DND-41 (cell line): ENCODE measurements around the gene PFDN6.

ENCODE experiments used
- ATAC-seq: fragments of 200-7000 bp; cut with Tn5 transposase; 3 replicates; pipeline ENCODE4 v1.9.1; 2021; ENCODE audit warnings: low read depth; ENCODE audit not compliant: insufficient read depth
- DNase-seq: peaks from one replicate; pipeline ENCODE4 v3.0.0-alpha.2; 2020
- H2AFZ ChIP-seq: 2 replicates; pipeline ENCODE4 v1.6.0; 2012; ENCODE audit warnings: low read depth, low read length
- H3K27ac ChIP-seq: 2 replicates; pipeline ENCODE4 v1.5.1; 2012; ENCODE audit warnings: low read length, inconsistent platforms
- H3K27me3 ChIP-seq: fragments of 200-600 bp; sonication (generic); 2 replicates; pipeline ENCODE4 v1.6.0; 2012; ENCODE audit warnings: low read length, mild to moderate bottlenecking, inconsistent platforms; ENCODE audit not compliant: insufficient read depth, poor library complexity
- H3K36me3 ChIP-seq: 2 replicates; pipeline ENCODE4 v1.5.1; 2012; ENCODE audit warnings: low read length, inconsistent platforms; ENCODE audit not compliant: insufficient read depth
- H3K4me1 ChIP-seq: 2 replicates; pipeline ENCODE4 v1.5.1; 2012; ENCODE audit warnings: mild to moderate bottlenecking, low read length; ENCODE audit not compliant: insufficient read depth
- H3K4me2 ChIP-seq: 2 replicates; pipeline ENCODE4 v1.6.0; 2012; ENCODE audit warnings: mild to moderate bottlenecking, moderate library complexity, low read length, inconsistent platforms; ENCODE audit not compliant: insufficient read depth
- H3K4me3 ChIP-seq, 2 experiments: fragments of 200-600 bp in 1 of 2; shearing (Covaris generic) in 1 of 2; 2 replicates each; pipeline ENCODE4 v1.5.1; 2012 to 2016; ENCODE audit warnings: inconsistent platforms in 2 of 2, low read length in 2 of 2, mild to moderate bottlenecking in 2 of 2, low read depth in 1 of 2, moderate library complexity in 1 of 2
- H3K79me2 ChIP-seq: 2 replicates; pipeline ENCODE4 v1.6.0; 2012; ENCODE audit warnings: low read length, inconsistent platforms; ENCODE audit not compliant: insufficient read depth
- H3K9ac ChIP-seq: 2 replicates; pipeline ENCODE4 v1.6.0; 2012; ENCODE audit warnings: low read depth, mild to moderate bottlenecking, inconsistent platforms, low read length, moderate library complexity
- H3K9me3 ChIP-seq: 2 replicates; pipeline ENCODE4 v1.5.1; 2012; ENCODE audit warnings: low read length, moderate library complexity, mild to moderate bottlenecking, inconsistent platforms; ENCODE audit not compliant: insufficient read depth, severe bottlenecking
- H4K20me1 ChIP-seq: 2 replicates; pipeline ENCODE4 v1.6.0; 2012; ENCODE audit warnings: low read length; ENCODE audit not compliant: insufficient read depth
- EZH2 ChIP-seq: IDR thresholded peaks from 3 replicates; pipeline ENCODE4 v1.6.1; 2012; ENCODE audit warnings: borderline replicate concordance, low read depth, mild to moderate bottlenecking, moderate library complexity, low read length, inconsistent platforms; ENCODE audit not compliant: severe bottlenecking
- TF ChIP-seq, protein P1 (sequence below): IDR thresholded peaks from 2 replicates; pipeline ENCODE4 v1.5.1; 2012; ENCODE audit warnings: borderline replicate concordance, low read length, moderate library complexity, mild to moderate bottlenecking; ENCODE audit not compliant: poor library complexity, severe bottlenecking; ENCODE audit errors: extremely low read depth

The PFDN6 gene

DNA sequence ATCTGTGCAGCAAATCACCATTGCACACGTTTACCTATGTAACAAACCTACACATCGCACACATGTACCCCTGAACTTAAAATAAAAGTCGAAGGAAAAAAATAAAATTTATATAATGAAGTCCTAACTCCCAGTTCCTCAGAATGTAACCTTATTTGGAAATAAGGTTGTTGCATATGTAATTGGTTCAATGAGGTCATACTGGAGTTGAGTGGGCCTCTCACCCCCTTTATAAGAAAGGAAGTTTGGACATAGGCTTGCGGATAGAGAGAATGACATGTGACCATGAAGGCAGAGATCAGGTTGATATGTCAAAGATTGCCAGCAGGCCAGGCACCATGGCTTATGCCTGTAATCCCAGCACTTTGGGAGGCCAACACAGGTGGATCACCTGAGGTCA, 44.3 kb downstream of the PFDN6 start:
- no peak for ATAC-seq
- TF ChIP-seq, protein P1, sequence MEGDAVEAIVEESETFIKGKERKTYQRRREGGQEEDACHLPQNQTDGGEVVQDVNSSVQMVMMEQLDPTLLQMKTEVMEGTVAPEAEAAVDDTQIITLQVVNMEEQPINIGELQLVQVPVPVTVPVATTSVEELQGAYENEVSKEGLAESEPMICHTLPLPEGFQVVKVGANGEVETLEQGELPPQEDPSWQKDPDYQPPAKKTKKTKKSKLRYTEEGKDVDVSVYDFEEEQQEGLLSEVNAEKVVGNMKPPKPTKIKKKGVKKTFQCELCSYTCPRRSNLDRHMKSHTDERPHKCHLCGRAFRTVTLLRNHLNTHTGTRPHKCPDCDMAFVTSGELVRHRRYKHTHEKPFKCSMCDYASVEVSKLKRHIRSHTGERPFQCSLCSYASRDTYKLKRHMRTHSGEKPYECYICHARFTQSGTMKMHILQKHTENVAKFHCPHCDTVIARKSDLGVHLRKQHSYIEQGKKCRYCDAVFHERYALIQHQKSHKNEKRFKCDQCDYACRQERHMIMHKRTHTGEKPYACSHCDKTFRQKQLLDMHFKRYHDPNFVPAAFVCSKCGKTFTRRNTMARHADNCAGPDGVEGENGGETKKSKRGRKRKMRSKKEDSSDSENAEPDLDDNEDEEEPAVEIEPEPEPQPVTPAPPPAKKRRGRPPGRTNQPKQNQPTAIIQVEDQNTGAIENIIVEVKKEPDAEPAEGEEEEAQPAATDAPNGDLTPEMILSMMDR: no peak
- no peak for TF ChIP-seq EZH2
- no peak overlapping the region for H3K4me2 ChIP-seq

DNA sequence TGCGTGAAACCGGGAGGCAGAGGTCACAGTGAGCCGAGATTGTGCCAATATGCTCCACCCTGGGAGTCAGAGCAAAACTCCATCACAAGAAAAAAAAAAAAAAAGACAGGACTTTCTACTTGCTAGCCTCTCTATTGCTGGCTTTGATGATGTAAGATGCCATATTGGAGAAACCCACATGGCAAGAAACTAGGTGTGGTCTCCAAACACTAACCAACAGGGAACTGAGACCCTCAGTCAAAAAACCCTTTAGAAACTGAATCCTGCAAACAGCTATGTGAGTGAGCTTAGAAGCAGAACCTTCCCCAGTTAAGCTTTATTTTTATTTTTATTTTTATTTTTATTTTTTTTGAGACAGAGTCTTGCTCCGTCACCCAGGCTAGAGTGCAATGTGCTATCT, 46.5 kb downstream of the PFDN6 start:
- H3K36me3 ChIP-seq: no peaks in the 10 kb centered on the region
- no peaks in the 10 kb centered on the region for H3K27me3 ChIP-seq
- ATAC-seq (no peak), DNase-seq (no peak)
- H3K4me2 ChIP-seq: no peak overlapping the region
- no peak overlapping the region for H2AFZ ChIP-seq
- no peak overlapping the region for H3K27ac ChIP-seq
- TF ChIP-seq, protein P1: no peak
- no peak for TF ChIP-seq EZH2
- no peaks in the 10 kb centered on the region for H3K9me3 ChIP-seq
- no peaks in the 10 kb centered on the region for H4K20me1 ChIP-seq
- no peak overlapping the region for H3K4me3 ChIP-seq
- H3K4me1 ChIP-seq: no peaks in the 10 kb centered on the region
- no peak overlapping the region for H3K9ac ChIP-seq
- no peaks in the 10 kb centered on the region for H3K79me2 ChIP-seq

More for the DNA sequence above, 44.3 kb downstream of the PFDN6 start:
- H3K4me1 ChIP-seq: no peaks in the 10 kb centered on the region
- no peak overlapping the region for H2AFZ ChIP-seq
- H3K4me3 ChIP-seq: no peak overlapping the region
- no peak for DNase-seq
- no peaks in the 10 kb centered on the region for H3K27me3 ChIP-seq
- H4K20me1 ChIP-seq: no peaks in the 10 kb centered on the region
- no peaks in the 10 kb centered on the region for H3K9me3 ChIP-seq
- H3K36me3 ChIP-seq: no peaks in the 10 kb centered on the region
- H3K79me2 ChIP-seq: no peaks in the 10 kb centered on the region
- H3K9ac ChIP-seq: no peak overlapping the region
- H3K27ac ChIP-seq: no peak overlapping the region

DNA sequence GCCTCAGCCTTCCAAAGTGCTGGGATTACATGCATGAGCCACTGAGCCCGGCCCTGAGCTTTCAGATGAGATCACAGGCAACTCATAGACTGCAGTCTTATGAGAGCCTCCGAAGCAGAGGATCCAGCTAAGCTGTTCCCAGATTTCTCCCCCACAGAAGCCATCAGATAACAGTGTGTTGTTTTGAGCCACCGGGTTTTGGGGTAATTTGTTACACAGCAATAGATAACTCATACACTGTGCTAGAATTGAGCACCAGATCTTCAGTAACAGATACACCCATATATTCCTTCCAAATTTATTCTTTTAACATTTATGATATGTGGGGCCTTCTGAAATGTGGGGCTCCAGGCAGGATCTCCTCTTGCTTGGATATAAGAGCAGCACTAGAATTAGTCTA, 47.1 kb downstream of the PFDN6 start:
- H4K20me1 ChIP-seq: no peaks in the 10 kb centered on the region
- no peak overlapping the region for H3K4me3 ChIP-seq
- no peak overlapping the region for H3K4me2 ChIP-seq
- no peak for ATAC-seq
- no peaks in the 10 kb centered on the region for H3K4me1 ChIP-seq
- H3K27ac ChIP-seq: no peak overlapping the region
- no peaks in the 10 kb centered on the region for H3K27me3 ChIP-seq
- no peaks in the 10 kb centered on the region for H3K9me3 ChIP-seq
- TF ChIP-seq, protein P1: no peak
- TF ChIP-seq EZH2: no peak
- no peak overlapping the region for H3K9ac ChIP-seq
- H3K36me3 ChIP-seq: no peaks in the 10 kb centered on the region
- no peak overlapping the region for H2AFZ ChIP-seq
- no peak for DNase-seq
- no peaks in the 10 kb centered on the region for H3K79me2 ChIP-seq

DNA sequence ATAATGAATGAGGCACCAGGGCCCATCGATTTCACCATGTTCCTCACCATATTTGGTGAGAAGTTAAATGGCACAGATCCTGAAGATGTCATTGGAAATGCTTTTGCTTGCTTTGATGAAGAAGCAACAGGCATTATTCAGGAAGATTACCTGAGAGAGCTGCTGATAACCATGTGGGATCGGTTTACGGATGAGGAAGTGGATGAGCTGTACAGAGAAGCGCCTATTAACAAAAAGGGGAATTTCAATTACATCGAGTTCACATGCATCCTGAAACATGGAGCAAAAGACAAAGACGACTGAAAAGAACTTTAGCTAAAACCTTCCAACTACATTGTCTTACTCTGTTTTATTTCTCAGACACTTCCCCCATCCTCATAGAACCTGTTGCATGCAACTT, 49.8 kb downstream of the PFDN6 start:
- DNase-seq (no peak), ATAC-seq (no peak)
- Histone ChIP-seq H2AFZ (no peak overlapping the region), H3K4me1 (peaks cover 9% of the 10 kb centered on the region), H3K4me3 (no peak overlapping the region), H3K9ac (no peak overlapping the region), H4K20me1 (no peaks in the 10 kb centered on the region), H3K27me3 (no peaks in the 10 kb centered on the region), H3K4me2 (no peak overlapping the region), H3K36me3 (no peaks in the 10 kb centered on the region), H3K27ac (no peak overlapping the region), H3K9me3 (no peaks in the 10 kb centered on the region), H3K79me2 (no peaks in the 10 kb centered on the region)
- no peak for TF ChIP-seq EZH2
- TF ChIP-seq, protein P1: no peak
